IMR-90 (cell line): ENCODE data around the gene ADARB2.

Experiments used
- CTCF ChIP-seq: conservative IDR thresholded peaks from 2 replicates; pipeline ENCODE4 v1.5.1; 2012; ENCODE audit warnings: mild to moderate bottlenecking, low read depth, low read length, improper control_type of control experiment
- NFE2L2 ChIP-seq: fragments of 150-350 bp; IDR thresholded peaks from 2 replicates; pipeline ENCODE4 v1.6.1; 2016; ENCODE audit warnings: low read depth, mild to moderate bottlenecking, low read length

GRCh38 chr10:1187151-1187854 lies 550.0 kb downstream of the ADARB2 start:
- no peak for TF ChIP-seq CTCF
- no peak for TF ChIP-seq NFE2L2
